Measurements from ENCODE around the gene AIRE. TPM values are rescaled to one million over a fixed set of nuclear protein-coding genes. Genes with fewer than 3 reads are reported as not detected.

AIRE gene
- total RNA-seq, 1 experiment from 2014 or later, result not detected

DNA sequence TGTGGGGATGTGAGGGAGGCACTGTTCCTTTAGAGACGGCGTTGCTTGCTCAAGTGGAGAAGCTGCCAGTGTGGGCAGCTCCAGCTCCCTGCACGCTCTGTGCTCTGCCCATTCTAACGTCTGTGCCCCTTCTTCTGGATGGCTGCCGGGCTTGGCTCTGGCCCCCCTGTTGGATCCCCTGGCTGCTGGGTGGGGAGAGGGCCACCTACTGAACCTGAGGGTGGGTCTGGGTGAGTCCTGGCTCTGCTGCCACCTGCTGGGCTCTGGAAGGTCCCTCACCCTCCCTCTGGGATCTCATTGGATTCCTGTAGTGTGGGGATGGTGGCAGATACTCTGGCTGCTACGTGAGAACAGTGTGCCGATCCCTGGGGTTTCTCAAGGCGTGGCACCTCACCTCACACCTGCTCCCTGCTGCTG is 19.2 kb downstream of the AIRE start:
- peak; percentile 31 for DNase-seq (ENCODE audit: low read depth)

DNA sequence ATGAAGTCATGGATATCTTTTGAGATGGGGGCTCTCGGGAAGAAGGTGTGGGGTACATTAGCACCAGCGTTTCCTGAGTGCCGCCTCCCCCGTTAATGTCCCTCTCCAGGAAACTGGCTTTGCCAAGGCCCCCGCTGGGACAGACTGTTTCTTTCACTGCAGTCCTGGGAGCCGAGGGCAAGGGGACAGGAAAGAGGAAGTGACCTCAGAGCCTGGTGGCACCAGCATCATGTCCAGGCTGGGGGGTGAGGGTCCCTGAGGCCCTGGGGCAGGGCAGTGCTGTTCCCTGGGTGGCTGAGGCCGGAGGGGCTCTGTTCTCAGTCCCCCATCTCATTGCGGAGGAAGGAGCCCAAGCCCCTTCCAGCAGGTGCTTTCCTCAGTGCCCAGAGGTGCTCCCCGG is 20.0 kb downstream of the AIRE start:
- DNase-seq (ENCODE audit: low read depth), result no peak

DNA sequence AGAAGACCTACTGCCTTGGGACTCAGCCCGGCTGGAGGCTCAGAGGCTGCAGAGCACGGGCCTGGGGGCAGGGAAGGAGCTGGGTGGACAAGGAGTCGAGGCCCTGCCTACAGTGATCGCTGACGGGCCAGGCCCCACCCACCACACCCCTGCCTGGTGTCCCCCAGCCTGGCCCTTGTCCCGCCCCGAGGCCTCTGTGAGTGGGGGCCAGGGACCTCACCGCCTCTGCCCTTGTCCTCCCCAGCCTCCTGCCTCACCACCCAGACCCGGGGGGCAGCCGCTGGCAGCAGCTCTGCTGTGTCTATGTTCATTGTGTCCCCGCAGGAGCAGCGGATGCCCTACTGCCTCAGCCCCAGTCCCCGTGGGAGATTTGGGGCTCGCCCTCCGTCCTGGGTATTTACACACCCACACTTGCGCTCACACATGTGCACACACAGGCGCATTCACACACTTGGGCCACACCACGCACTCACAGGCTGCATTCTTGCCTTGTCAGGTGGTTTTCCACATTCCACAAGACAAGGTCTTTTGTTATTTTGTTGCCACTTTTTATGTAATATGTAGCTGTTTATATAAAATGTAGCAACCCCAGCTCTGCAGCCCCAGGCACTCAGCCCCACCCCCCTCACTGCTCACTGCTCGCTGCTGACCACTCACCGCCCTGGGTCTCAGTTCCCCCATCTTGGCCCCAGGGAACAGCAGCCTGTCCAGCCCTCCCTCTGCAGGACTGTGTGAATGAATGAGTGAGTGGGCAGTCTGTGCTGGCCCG is 21.4 kb downstream of the AIRE start:
- DNase-seq (ENCODE audit: low read depth), result no peak

DNA sequence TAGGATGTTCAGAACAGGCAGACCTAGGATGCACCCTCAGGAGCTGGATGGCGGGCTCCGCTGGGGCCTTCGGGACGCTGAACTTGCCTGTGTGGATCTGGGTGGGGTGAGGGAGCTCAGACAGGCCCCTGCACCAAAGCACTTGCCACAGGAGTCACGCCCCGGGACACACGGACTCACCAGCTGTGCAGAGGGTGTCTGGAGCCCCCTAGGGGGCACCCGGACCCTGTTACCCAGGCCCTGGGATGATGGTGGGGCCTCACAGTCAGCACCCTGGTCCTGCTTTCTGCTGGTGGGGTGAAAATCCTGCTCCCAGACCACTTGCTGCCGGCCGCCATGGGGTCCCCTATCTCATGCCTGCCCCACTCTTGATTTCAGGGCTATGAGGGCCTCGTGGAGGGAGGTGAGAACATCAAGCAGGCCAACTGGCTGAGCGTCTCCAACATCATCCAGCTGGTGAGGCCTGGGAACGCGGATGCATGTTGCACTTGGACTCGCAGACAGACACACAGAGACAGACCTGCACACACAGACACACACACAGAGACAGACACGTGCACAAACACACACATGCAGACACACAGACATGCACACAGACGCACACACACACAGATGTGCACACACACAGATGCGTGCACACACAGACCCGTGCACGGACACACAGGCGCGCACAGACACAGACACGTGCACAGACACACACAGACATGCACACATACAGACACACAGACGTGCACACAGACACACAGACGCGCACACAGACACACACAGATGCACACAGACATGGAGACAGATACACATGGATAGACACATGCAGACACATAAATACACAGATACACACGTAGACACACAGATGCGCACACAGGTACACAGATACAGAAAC is 25.2 kb downstream of the AIRE start:
- no peak for DNase-seq (ENCODE audit: low read depth)

DNA sequence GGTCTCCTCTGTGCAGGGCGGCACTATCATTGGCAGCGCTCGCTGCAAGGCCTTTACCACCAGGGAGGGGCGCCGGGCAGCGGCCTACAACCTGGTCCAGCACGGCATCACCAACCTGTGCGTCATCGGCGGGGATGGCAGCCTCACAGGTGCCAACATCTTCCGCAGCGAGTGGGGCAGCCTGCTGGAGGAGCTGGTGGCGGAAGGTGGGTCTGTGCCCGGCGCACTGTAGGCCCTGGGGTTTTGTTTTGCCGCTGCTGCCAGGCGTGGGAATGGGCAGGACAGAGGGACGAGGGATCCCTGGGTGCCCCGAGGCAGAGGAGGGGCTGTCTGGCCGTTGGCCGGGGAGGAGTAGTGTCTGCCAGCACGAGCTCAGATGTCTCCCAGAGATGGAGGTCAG is 26.4 kb downstream of the AIRE start:
- DNase-seq (ENCODE audit: low read depth), result no peak

DNA sequence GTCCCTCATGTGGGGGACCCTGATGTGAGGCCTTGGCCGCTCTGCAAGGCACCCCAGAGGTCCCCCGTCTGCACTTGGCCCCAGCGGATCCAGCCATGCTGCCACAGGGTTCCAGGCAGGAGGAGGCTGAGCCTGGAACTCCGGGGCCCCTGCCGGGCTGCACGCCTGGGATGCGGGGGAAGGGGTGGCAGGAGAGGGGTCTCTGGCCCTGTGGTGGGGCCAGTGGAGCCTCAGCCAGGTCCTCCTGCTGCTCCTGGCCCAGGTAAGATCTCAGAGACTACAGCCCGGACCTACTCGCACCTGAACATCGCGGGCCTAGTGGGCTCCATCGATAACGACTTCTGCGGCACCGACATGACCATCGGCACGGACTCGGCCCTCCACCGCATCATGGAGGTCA is 27.0 kb downstream of the AIRE start:
- DNase-seq (ENCODE audit: low read depth), result no peak

DNA sequence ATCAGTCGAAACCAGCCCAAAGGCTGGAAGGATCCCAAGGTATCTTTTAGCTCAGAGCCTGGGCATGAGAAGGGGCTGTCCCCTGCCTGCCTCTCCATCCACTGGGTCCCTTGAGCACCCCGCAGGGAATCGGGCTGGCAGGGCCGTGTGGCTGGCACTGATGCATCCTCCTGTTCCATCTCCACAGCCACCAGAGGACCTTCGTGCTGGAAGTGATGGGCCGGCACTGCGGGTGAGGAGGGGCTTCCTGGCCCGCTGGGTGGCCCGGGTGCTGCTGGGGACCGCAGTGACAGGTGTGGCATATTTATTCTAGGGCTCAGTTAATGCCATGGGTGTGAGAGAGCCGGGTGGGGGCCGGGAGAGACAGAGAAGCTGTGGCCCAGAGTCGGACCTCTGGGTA is 27.8 kb downstream of the AIRE start:
- no peak for DNase-seq (ENCODE audit: low read depth)

DNA sequence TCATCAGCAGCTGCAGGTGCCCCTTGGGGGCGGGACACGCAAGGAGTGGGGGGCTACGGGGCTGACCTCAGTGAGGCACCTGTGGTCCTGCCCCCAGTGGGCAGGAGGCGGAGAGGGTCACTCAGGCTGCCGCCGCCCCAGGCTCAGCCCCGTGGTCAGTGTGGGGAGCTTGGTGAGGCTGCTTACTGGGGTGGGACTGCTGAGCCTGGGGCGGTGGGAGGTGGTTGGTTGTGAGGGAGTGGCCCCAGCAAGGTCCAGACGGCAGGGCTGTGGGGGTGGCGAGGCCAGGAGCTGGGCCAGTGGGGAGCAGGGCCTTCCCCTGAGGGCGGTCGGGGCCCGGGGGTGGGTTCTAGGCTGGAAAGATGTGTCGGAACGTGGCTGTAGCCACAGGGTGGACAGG is 28.5 kb downstream of the AIRE start:
- DNase-seq (ENCODE audit: low read depth), result no peak

DNA sequence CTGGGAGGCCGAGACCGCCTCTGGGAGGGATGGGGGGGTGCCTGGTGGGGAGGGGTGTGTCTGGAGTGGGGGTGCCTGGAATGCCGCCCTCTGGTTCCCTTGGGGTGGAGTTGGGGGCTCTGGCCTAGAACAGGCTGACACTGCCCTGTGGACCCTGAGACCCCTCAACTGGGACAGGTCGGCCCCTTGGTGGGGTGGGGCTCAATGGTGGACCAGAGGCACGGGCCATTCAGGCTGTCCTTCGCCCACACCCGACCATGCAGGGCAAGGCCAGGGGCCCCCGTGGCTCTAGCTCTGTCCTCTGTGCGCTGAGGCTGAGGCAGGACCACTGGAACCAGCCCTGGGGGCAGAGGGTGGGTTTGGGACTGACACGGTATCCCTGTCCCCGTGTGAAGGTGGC is 28.9 kb downstream of the AIRE start:
- no peak for DNase-seq (ENCODE audit: low read depth)

DNA sequence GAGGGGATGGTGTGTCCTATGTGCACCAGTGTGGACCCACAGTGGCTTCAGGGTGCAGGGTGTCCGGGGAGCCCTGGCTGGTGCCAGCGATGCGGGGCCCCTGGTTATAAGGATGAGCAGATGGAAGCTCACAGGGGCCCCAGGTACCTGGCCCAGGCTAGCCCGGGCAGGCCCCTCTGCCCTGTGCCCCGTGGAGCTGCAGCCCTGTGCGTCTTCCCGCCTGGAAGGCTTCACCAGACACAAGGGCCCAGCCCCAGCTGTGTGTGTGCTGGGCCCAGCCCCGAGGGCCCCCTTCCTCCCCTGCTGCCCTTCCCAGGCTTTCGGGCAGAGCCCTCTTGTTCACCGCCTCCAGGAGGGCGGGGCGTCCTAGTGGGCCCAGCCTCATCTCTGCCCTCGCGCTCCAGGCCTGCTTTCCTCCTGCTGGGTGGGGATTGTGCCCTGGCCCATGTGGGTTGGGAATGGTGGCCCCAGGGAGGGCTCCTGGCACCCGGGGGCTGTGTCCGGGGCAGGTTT is 30.1 kb downstream of the AIRE start:
- no peak for DNase-seq (ENCODE audit: low read depth)

DNA sequence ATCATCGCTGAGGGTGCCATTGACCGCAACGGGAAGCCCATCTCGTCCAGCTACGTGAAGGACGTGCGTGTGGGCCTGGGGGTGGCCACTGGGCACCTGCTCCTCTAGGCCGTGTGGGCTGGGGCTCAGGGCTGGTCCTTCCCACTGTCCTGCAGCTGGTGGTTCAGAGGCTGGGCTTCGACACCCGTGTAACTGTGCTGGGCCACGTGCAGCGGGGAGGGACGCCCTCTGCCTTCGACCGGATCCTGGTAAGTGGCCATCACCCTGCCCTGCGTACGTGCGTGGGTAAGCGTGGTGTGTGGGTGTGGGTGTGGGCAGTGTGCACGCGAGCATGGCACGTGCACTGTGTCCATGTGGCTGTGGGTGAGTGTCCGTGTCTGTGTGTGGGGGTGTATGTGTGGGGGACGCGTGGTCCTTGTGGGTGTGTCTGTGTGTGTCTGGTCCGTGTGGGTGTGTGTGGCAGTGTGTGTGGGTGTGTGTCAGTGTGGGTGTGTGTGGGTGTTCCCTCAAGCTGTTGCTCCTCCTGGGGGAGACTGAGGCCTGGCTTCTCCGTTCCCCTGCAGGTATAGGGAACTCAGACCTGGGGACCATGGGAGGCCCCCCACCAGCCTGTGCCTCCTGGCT is 30.7 kb downstream of the AIRE start:
- DNase-seq (ENCODE audit: low read depth), result no peak

DNA sequence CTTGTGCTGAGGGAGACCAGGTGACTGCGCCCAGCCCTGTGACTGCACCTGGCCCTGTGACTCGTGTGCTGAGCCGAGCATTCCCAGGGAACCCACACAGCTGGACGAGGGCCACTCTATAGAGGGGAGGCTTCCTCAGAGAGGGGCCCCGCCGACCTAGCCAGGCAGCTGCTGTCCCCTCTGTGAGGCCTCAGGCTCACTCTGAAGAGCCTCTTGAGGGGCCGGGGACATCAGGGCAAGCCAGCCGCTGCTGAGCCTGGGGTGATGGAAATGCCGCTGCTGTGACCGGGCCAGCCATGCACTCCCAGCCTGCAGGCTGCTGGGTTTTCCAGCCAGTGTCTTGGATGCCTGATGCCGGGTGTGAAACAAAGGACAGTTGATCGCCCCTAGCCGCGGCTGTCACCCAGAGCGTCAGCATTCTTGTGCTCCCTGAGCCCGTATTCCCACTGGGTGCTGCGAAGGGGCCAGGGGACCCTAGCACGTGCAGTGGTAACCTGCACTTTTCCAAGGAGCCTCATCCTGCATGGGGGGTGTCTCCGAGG is 31.6 kb downstream of the AIRE start:
- no peak for DNase-seq (ENCODE audit: low read depth)

DNA sequence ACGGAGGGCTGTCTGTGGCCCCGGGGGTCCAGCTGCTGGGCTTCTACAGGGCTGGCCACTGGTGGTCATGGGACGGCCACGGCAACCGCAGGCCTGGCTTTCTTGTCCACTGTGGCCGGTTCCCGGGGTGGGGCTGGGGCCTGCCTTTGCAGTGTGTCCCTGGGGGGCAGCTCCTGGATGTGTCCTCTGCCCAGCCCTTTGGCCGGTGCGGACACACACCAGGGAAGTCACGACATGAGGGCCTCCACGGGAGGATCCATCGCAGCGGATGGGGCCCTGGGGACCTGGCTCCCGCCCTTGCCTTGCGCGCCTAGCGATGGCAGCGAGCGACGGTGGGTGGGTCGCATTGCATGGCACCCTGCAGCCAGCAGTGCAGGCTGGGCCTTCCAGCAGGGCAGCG is 32.2 kb downstream of the AIRE start:
- no peak for DNase-seq (ENCODE audit: low read depth)

DNA sequence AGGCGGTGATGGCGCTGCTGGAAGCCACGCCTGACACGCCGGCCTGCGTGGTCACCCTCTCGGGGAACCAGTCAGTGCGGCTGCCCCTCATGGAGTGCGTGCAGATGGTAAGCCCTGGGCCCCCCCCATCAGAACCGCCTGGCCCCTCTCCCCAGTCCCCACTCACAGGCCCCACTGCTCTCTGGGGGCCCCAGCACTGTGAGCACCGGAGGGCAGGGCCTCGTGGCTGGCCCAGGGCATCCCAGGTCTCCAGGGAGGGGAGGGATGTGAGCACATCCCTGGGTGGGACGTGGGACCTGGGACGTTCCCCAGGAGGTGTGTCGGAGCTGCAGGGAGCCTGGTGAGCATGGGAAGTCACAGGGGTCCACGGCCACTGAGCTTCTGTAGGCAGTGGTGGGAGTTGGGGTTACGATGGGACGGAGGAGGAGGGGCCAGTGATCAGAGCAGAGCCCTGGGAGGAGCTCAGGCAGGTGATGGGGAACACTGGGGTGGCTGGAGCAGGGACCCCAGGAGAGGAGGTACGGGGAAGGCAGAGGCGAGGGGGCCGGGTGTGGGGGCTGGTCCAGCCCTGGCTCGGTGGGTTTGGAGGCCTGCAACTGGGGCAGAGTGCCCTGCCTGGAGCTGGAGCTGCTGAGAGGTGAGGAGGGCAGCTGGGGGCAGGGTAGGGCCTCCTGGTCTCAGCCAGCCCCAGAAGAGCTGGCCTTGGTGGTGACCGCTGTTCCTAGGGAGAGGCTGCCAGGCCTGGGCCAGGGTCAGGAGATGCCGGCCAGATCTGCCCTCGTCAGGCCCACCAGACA is 33.0 kb downstream of the AIRE start:
- no peak for DNase-seq (ENCODE audit: low read depth)

DNA sequence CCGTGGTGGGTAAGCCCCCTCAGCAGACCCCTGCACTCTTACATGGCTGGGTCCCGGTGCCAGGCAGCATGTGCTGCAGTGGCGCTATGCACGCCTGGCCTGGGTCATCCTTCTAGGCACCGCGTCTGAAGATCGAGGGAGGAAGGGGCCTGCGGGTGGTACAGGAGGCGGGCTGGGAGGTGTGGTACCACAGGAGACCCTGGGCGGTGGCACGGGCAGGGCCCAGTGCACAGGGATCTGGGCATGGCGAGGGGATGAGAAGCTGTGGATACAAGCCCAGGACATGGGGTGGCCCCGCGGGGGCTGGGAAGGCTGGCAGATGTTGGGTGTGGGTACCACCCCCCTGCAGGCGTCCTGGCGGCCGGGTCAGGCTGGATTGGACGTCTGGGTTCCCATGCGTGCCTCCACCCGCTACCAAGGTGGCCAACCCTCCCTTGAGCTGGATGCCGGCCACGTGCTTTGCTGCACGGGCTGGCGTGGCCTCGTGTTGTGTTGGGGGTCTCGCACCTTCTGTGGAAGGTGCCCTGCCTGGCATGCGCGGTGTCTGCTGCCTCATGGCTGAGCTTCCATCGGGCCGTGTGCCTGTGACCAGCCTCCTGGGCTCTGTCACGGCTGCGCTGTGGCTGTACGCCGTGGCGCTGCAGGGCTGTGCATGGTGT is 33.9 kb downstream of the AIRE start:
- DNase-seq (ENCODE audit: low read depth), result no peak

DNA sequence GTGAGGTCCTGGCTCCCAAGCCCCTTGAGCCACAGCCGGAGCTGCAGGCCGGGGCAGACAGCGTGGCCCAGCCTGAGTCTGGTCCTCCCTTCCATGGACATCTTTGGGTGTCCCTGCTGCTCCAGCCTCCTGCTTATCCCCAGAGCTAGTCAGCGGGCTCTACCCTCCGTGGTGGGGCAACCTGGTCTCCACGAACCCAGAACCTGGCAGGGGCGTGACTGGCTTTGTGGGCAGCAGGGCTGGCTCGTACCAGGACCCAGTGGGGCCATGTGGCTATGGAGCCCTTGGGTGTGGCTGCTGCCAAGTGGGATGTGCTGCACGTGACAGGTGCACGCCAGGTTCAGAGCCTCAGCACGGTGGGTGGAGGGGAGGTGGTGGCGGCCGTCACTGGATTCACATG is 35.2 kb downstream of the AIRE start:
- no peak for DNase-seq (ENCODE audit: low read depth)

DNA sequence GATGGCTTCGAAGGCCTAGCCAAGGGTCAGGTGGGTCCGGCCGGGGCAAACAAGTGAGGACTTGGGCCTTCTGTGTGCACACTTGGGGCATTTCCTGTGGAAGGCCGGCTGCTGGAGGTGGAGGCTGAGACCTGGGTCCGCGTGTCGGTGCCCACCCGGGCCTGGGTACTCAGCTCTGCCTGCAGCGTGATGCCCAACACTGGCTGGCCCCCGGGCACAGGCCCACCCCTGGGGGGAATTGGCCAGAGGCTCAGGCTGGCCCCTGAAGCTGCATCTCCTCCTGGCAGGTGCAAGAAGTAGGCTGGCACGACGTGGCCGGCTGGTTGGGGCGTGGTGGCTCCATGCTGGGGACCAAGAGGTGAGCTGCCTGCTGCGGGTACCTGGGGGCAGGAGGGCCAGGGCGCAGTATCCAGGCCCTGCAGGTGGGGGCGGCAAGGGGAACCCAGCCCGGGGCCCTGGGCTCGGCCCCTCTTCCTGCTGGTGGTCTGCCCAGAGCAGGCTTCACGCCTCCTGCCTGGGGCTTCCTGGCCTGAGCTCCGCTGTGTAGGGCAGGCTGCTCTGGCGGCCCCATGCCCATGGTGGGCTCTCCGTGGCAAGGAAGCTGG is 36.3 kb downstream of the AIRE start:
- no peak for DNase-seq (ENCODE audit: low read depth)

DNA sequence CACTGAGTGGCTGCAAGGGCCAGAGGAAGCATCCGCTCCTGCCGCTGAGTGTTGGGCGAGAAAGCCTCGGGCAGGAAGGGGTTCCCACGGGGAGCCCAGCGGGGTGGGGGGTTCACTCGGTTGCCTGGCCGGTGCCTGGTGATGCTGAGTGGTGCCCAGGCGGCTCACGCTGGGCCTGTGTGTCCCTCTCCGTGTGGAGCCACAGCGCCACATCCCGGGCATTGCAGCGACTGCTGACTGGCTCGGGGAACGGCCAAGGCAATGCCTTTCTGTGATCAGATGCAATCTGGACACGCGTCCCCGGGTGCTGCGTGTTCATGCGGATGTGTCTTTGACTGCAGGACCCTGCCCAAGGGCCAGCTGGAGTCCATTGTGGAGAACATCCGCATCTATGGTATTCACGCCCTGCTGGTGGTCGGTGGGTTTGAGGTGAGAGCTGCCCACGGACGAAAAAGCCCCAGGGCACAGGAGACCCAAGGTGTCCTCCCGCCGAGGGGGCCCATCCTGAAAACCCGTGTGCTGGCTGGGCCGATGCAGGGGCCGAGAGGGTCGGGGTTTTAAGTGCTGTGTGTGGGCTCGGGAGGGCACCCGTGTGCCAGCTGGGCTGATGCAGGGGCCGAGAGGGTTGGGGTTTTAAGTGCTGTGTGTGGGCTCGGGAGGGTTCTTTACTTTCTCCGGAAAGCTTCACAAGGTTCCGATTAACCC is 37.1 kb downstream of the AIRE start:
- DNase-seq (ENCODE audit: low read depth), result no peak

DNA sequence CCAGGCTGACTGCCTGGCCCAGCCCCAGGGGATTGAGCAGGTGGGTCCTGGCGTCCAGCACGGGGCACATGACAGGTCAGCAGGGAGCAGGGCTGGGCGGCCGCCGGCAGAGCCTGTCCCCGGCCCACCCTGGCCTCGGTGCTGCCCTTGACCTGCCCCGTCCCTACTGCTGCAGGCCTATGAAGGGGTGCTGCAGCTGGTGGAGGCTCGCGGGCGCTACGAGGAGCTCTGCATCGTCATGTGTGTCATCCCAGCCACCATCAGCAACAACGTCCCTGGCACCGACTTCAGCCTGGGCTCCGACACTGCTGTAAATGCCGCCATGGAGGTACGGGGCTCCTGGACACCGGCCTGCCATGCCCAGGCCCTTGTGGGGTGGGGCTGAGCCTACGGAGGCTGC is 37.9 kb downstream of the AIRE start:
- DNase-seq (ENCODE audit: low read depth), result no peak

All from M059J (cell line).